ENCODE data around the gene KLK13.

The KLK13 gene

GRCh38 chr19:51024924-51025323 lies 40.0 kb downstream of the KLK13 start:
- H3K4me3 ChIP-seq (ENCODE audit: low read depth, low read length) = no peak overlapping the region
- DNase-seq (ENCODE audit: low read depth) = no peak
- no peak for TF ChIP-seq CTCF (conservative IDR thresholded peaks at IDR 0.05; ENCODE audit: low read depth, low read length)

DNA sequence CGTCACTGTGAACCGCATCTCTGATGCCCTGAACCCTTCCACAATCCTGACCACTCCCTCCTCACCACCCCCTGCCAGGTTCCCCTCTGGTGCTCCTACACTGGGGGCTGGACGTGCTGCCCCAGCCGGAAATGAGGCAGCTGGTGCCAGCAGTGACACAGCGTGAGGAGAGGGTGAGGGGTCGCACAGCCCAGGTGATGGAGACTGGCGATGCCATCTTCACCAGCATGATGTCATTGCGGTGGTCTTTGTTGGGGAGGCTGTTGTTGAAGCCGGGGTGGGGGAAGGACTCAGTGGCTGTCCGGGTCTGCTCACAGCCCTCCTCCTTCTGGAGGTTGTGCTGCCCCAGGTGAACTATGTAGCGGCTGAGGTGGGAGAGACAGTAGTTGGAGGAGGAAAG lies 40.9 kb downstream of the KLK13 start:
- TF ChIP-seq CTCF (conservative IDR thresholded peaks at IDR 0.05; ENCODE audit: low read depth, low read length) = no peak
- DNase-seq (ENCODE audit: low read depth) = no peak
- no peak overlapping the region for H3K4me3 ChIP-seq (ENCODE audit: low read depth, low read length)

DNA sequence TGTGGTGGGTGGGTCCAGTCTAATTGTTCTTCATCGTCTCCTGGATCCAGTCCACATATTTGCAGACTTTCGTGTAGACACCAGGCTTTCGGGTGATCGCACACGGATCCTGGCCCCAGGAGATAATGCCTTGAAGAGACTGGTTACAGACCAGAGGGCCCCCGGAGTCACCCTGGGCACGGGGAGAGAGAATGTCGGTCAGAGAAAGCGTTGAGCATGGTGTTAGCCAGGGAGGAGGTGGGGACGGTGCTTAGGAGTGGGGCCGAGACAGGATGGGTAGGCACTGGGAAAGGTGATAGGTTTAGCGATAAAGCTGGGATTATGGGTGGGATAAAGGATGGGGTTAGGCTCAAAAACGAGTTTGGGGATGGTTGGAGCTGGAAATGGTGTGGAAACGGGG lies 42.4 kb downstream of the KLK13 start:
- no peak for TF ChIP-seq CTCF (conservative IDR thresholded peaks at IDR 0.05; ENCODE audit: low read depth, low read length)
- no peak for DNase-seq (ENCODE audit: low read depth)
- no peak overlapping the region for H3K4me3 ChIP-seq (ENCODE audit: low read depth, low read length)

DNA sequence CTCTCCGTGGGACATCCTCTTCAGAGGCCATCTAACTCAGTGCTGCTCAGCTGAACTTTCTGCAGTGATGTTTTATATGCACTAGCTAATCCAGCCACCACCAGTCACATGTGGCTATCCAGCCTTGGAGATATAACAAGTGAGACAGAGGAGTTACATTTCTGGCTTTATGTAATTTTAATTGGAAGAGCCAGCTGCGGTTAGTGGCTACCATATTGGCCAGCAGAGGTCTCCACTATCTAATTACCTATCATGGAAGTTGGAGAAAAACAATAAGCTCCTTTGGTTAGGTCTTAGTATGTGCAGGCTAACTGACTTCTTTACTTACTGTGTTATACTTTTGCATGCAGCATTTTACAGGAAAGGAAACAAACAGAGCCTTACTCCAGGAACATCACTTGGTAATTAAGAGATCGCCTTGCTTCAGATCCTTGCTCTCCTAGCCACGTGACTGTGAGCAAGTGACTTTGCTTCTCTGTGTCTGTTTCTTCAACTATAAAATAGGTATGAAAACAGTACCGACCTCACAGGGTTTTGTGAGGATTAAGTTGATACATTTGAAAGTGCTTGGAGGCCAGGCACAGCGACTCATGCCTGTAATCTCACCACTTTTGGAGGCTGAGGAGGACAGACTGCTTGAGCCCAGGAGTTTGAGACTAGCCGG lies 43.8 kb downstream of the KLK13 start:
- H3K4me3 ChIP-seq (ENCODE audit: low read depth, low read length) = no peak overlapping the region
- peak; percentile 84 for TF ChIP-seq CTCF (conservative IDR thresholded peaks at IDR 0.05; ENCODE audit: low read depth, low read length)
- DNase-seq (ENCODE audit: low read depth) = peak; percentile 75

DNA sequence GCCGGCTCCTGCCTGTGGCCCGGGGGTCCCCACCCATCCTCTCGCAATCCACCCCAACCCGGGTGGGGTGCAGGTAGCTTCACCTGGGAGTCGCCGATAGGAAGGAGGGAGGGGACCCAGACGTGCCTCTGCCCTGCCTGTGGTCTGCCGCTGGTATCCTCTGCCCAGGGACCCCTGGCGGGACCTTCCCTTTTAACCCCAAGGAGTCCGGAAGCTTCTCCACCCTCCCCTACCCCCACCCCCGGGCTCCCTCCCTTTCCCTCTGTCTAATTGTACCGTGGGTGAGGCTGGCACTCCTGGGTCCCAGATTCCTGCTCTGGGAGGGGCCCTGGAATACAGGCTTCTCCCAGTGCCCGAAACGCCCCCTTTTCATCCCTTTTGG lies 45.4 kb downstream of the KLK13 start, which contains the start of gene KLK10:
TSS of gene KLK10 (minus strand) at position 166 of the 382 bp plus-strand sequence. CDS start 579 bp downstream, outside the sequence.
- DNase-seq (ENCODE audit: low read depth) = no peak
- TF ChIP-seq CTCF (conservative IDR thresholded peaks at IDR 0.05; ENCODE audit: low read depth, low read length) = no peak
- no peak within 1 kb of the TSS for H3K4me3 ChIP-seq (ENCODE audit: low read depth, low read length)

GRCh38 chr19:51018745-51019543 lies 45.9 kb downstream of the KLK13 start:
- H3K4me3 ChIP-seq (ENCODE audit: low read depth, low read length) = no peak overlapping the region
- TF ChIP-seq CTCF (conservative IDR thresholded peaks at IDR 0.05; ENCODE audit: low read depth, low read length) = no peak
- no peak for DNase-seq (ENCODE audit: low read depth)

Measured in choroid plexus epithelial cell (primary cell).